ENCODE measurements around the gene GDF10. TPM values are rescaled to one million over a fixed set of nuclear protein-coding genes. Genes with fewer than 3 reads are reported as not detected.

Gene GDF10
- polyA plus RNA-seq, 1 donor from 2014 or later = 0.66 TPM

DNA sequence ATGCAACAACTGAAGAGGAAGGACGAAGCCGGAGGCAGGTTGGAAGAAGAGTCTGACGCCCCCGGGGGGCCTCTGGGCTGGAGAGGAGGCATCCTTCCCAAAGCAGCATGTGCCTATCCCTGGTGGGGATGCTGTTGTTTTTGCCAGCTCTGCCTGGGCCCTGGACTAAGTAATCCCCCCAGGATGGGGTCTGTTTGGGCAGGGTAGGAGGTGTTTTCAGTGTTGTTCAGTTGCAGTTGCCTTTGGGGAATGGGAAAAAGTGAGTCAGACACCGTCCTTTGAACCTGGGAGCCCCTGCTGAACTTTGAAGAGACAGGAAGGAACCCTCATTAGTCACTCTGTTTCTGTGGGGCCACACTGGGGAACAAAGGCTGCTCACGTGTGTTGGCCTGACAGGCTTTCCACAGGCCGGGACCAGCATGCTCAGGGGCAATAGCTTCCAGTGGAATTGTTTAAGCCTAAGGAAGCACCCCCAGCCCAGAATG is 35.2 kb upstream of the GDF10 start:
- no peak overlapping the region for H2AFZ ChIP-seq (ENCODE audit: low read depth, low read length)
- no peaks in the 10 kb centered on the region for H3K79me2 ChIP-seq (replicated peaks; ENCODE audit: insufficient read depth, low read length)
- H3K9me2 ChIP-seq (ENCODE audit: insufficient read depth, low read length) = no peaks in the 10 kb centered on the region
- no peak overlapping the region for H3K4me2 ChIP-seq (ENCODE audit: low read length)
- H3K9ac ChIP-seq (ENCODE audit: low read length) = no peak overlapping the region
- H3F3A ChIP-seq (ENCODE audit: insufficient read depth, low read length, poor library complexity, severe bottlenecking) = no peaks in the 10 kb centered on the region
- H3K27me3 ChIP-seq (ENCODE audit: insufficient read depth, low read depth, low read length) = no peaks in the 10 kb centered on the region
- H3K27ac ChIP-seq (ENCODE audit: low read length) = no peak overlapping the region
- H3K36me3 ChIP-seq (ENCODE audit: insufficient read depth, low read length) = no peaks in the 10 kb centered on the region
- no peaks in the 10 kb centered on the region for H4K20me1 ChIP-seq (ENCODE audit: insufficient read depth)
- H3K9me3 ChIP-seq (ENCODE audit: low read length) = no peaks in the 10 kb centered on the region
- H3K4me3 ChIP-seq (ENCODE audit: low read length) = no peak overlapping the region
- TF ChIP-seq, protein P1, sequence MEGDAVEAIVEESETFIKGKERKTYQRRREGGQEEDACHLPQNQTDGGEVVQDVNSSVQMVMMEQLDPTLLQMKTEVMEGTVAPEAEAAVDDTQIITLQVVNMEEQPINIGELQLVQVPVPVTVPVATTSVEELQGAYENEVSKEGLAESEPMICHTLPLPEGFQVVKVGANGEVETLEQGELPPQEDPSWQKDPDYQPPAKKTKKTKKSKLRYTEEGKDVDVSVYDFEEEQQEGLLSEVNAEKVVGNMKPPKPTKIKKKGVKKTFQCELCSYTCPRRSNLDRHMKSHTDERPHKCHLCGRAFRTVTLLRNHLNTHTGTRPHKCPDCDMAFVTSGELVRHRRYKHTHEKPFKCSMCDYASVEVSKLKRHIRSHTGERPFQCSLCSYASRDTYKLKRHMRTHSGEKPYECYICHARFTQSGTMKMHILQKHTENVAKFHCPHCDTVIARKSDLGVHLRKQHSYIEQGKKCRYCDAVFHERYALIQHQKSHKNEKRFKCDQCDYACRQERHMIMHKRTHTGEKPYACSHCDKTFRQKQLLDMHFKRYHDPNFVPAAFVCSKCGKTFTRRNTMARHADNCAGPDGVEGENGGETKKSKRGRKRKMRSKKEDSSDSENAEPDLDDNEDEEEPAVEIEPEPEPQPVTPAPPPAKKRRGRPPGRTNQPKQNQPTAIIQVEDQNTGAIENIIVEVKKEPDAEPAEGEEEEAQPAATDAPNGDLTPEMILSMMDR (IDR thresholded peaks at IDR 0.05; ENCODE audit: poor library complexity, severe bottlenecking) = no peak

DNA sequence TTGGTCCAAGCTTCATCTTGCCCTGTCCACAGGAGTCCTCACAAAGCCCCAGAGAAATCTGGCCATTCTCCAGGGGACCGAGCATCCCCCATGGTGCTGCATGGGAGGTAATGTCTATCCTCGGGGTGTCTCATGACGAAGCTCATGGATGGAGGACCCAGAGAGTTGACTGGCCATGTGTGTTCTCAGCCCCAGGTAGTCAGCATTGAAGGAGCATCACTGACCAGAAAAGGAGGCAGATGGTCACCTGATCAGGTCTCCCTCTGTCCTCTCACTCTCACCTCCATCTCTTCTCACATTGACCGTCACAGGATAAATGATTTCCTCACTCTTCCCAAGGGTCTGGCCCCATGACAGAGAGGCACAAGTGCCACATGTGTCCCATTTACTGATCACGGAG is 33.4 kb upstream of the GDF10 start:
- H3K4me2 ChIP-seq (ENCODE audit: low read length) = no peak overlapping the region
- H2AFZ ChIP-seq (ENCODE audit: low read depth, low read length) = no peak overlapping the region
- TF ChIP-seq MXI1 (conservative IDR thresholded peaks at IDR 0.05; ENCODE audit: poor library complexity, severe bottlenecking) = no peak
- no peak for TF ChIP-seq RAD21 (conservative IDR thresholded peaks at IDR 0.05)
- TF ChIP-seq EZH2 (IDR thresholded peaks at IDR 0.05; ENCODE audit: borderline replicate concordance, insufficient read depth, low read length, poor library complexity, severe bottlenecking) = no peak
- no peak for TF ChIP-seq SMC3 (conservative IDR thresholded peaks at IDR 0.05; ENCODE audit: poor library complexity)
- TF ChIP-seq POLR2AphosphoS5 (IDR thresholded peaks at IDR 0.05) = no peak
- no peak for TF ChIP-seq EP300 (conservative IDR thresholded peaks at IDR 0.05; ENCODE audit: poor library complexity, severe bottlenecking)
- TF ChIP-seq, protein P2, sequence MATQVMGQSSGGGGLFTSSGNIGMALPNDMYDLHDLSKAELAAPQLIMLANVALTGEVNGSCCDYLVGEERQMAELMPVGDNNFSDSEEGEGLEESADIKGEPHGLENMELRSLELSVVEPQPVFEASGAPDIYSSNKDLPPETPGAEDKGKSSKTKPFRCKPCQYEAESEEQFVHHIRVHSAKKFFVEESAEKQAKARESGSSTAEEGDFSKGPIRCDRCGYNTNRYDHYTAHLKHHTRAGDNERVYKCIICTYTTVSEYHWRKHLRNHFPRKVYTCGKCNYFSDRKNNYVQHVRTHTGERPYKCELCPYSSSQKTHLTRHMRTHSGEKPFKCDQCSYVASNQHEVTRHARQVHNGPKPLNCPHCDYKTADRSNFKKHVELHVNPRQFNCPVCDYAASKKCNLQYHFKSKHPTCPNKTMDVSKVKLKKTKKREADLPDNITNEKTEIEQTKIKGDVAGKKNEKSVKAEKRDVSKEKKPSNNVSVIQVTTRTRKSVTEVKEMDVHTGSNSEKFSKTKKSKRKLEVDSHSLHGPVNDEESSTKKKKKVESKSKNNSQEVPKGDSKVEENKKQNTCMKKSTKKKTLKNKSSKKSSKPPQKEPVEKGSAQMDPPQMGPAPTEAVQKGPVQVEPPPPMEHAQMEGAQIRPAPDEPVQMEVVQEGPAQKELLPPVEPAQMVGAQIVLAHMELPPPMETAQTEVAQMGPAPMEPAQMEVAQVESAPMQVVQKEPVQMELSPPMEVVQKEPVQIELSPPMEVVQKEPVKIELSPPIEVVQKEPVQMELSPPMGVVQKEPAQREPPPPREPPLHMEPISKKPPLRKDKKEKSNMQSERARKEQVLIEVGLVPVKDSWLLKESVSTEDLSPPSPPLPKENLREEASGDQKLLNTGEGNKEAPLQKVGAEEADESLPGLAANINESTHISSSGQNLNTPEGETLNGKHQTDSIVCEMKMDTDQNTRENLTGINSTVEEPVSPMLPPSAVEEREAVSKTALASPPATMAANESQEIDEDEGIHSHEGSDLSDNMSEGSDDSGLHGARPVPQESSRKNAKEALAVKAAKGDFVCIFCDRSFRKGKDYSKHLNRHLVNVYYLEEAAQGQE (IDR thresholded peaks at IDR 0.05; ENCODE audit: borderline replicate concordance) = no peak
- TF ChIP-seq, protein P1 (IDR thresholded peaks at IDR 0.05; ENCODE audit: poor library complexity, severe bottlenecking) = no peak

More for the DNA sequence above, 33.4 kb upstream of the GDF10 start:
- Histone ChIP-seq H3F3A (ENCODE audit: insufficient read depth, low read length, poor library complexity, severe bottlenecking) (no peaks in the 10 kb centered on the region), H3K9ac (ENCODE audit: low read length) (no peak overlapping the region), H3K36me3 (ENCODE audit: insufficient read depth, low read length) (no peaks in the 10 kb centered on the region), H3K9me3 (ENCODE audit: low read length) (no peaks in the 10 kb centered on the region), H3K79me2 (replicated peaks; ENCODE audit: insufficient read depth, low read length) (no peaks in the 10 kb centered on the region), H4K20me1 (ENCODE audit: insufficient read depth) (no peaks in the 10 kb centered on the region), H3K4me3 (ENCODE audit: low read length) (no peak overlapping the region), H3K27me3 (ENCODE audit: insufficient read depth, low read depth, low read length) (no peaks in the 10 kb centered on the region), H3K9me2 (ENCODE audit: insufficient read depth, low read length) (no peaks in the 10 kb centered on the region), H3K27ac (ENCODE audit: low read length) (no peak overlapping the region)

Data from neural cell (in vitro differentiated cells).